H4 (cell line): ENCODE measurements around the gene ACBD4. TPM values are rescaled to one million over a fixed set of nuclear protein-coding genes. Genes with fewer than 3 reads are reported as not detected.

ENCODE experiments used
- DNase-seq: peaks from one replicate; pipeline ENCODE4 v3.0.0-alpha.2; 2015; ENCODE audit warnings: low spot score
- total RNA-seq: library from RNA; depleted of rRNA; stranded (reverse); fragments of >200 nt; shearing (Covaris generic); gene quantifications from 2 replicates; pipeline ENCODE4 v1.2.3, GENCODE V29; 2014

The ACBD4 gene
- total RNA-seq, 1 experiment from 2014 or later = 2.6 TPM

- no peak for DNase-seq
These were observed 1.5 kb downstream of the ACBD4 start for GRCh38 chr17:45136846-45137560.

GRCh38 chr17:45137561-45138305 lies 2.2 kb downstream of the ACBD4 start:
- DNase-seq = no peak

GRCh38 chr17:45138911-45139532 lies 3.5 kb downstream of the ACBD4 start:
- DNase-seq = no peak

GRCh38 chr17:45139533-45139920 lies 4.0 kb downstream of the ACBD4 start:
- DNase-seq = no peak

- DNase-seq = no peak
These were observed 7.7 kb downstream of the ACBD4 start for GRCh38 chr17:45143094-45143670.

- DNase-seq = no peak
These were observed 8.3 kb downstream of the ACBD4 start for GRCh38 chr17:45143767-45144198.

- DNase-seq = no peak
These were observed 8.9 kb downstream of the ACBD4 start for GRCh38 chr17:45144199-45145034.

GRCh38 chr17:45145035-45145389 lies 9.5 kb downstream of the ACBD4 start:
- DNase-seq = no peak

GRCh38 chr17:45146166-45146565 lies 10.7 kb downstream of the ACBD4 start:
- DNase-seq = no peak

GRCh38 chr17:45146592-45146889 lies 11.1 kb downstream of the ACBD4 start:
- no peak for DNase-seq

- peak; percentile 74 for DNase-seq
These were observed 11.5 kb downstream of the ACBD4 start for GRCh38 chr17:45146890-45147580.

GRCh38 chr17:45147581-45148182 lies 12.2 kb downstream of the ACBD4 start:
- DNase-seq = peak; percentile 97

GRCh38 chr17:45148183-45149036 lies 12.9 kb downstream of the ACBD4 start, which contains the start of gene HEXIM1:
TSS of gene HEXIM1 (plus strand) at chr17:45148475. CDS start at chr17:45149191, 716 bp downstream.
- DNase-seq = peak; percentile 100

- DNase-seq = peak; percentile 84
These were observed 13.7 kb downstream of the ACBD4 start for GRCh38 chr17:45149037-45149668.

GRCh38 chr17:45149669-45150664 lies 14.5 kb downstream of the ACBD4 start:
- DNase-seq = peak; percentile 46

- DNase-seq = no peak
These were observed 15.7 kb downstream of the ACBD4 start for GRCh38 chr17:45150911-45151809.

GRCh38 chr17:45155029-45155428 lies 19.5 kb downstream of the ACBD4 start:
- DNase-seq = no peak
